GM12878 (cell line): ENCODE measurements around the gene RABEP1.

Experiments used
- CHD1 ChIP-seq: IDR thresholded peaks from 2 replicates; pipeline ENCODE4 v1.6.1; 2012; ENCODE audit warnings: low read depth, low read length, improper control_type of control experiment
- CHD2 ChIP-seq: IDR thresholded peaks from 2 replicates; pipeline ENCODE4 v1.6.1; 2011; ENCODE audit warnings: low read depth, low read length, improper control_type of control experiment, borderline replicate concordance
- CTCF ChIP-seq, 3 experiments: IDR thresholded peaks in 2 of 3; conservative IDR thresholded peaks in 1 of 3; 2 replicates each; pipeline ENCODE4 v1.5.1; 2011; ENCODE audit warnings: low read depth in 3 of 3, low read length in 3 of 3, mild to moderate bottlenecking in 3 of 3, control low read depth in 2 of 3, moderate library complexity in 2 of 3, inconsistent platforms in 1 of 3, mixed read lengths in 1 of 3; ENCODE audit not compliant: control insufficient read depth in 2 of 3, insufficient read depth in 1 of 3; ENCODE audit errors: extremely low read depth in 1 of 3
- EP300 ChIP-seq, 2 experiments: fragments of 150-350 bp in 1 of 2; IDR thresholded peaks; 2 replicates each; pipeline ENCODE4 v1.6.1; 2011 to 2012; ENCODE audit warnings: low read depth in 2 of 2, low read length in 2 of 2, borderline replicate concordance in 1 of 2, improper control_type of control experiment in 1 of 2, inconsistent platforms in 1 of 2; ENCODE audit not compliant: control insufficient read depth in 1 of 2
- JUNB ChIP-seq: IDR thresholded peaks from 2 replicates; pipeline ENCODE4 v1.6.1; 2016; ENCODE audit warnings: antibody characterized with exemption, mild to moderate bottlenecking
- TF ChIP-seq, protein P1 (sequence below): fragments of 150-350 bp; IDR thresholded peaks from 2 replicates; pipeline ENCODE4 v1.6.1; 2016; ENCODE audit warnings: low read depth, low read length
- TF ChIP-seq, protein P2 (sequence below): fragments of 450-650 bp; IDR thresholded peaks from 2 replicates; pipeline ENCODE4 v1.6.1; 2017; ENCODE audit warnings: mild to moderate bottlenecking, moderate library complexity

DNA sequence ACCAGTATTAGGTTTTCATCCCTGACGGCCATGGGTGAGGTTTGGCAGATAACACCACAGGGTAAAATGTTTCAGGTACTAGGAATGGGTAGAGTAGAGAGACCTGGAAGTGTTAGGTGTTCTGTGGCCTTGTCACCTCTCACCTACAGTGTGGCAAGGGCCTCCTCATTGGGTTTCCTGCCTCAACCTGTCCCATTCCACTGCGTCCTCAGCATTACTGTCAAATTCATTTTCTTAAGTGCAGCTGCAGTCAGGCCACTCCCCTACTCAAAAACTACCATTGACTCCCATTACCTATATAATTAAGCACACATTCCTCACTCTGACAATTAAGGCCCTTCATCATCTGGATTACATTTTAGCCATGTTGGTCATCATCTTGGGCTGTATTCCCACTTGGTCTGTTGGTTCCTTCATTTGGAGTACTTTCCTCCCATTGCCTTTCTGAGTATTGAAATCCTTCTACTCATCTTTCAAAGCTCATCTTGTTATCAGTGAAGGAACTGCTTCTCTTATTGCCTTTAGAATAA lies 72.9 kb downstream of the RABEP1 start:
- TF ChIP-seq CTCF (IDR thresholded peaks at IDR 0.05 in 2 of 3, conservative IDR thresholded peaks at IDR 0.05 in 1 of 3; ENCODE audit: control insufficient read depth in 2 of 3, extremely low read depth in 1 of 3, insufficient read depth in 1 of 3, low read depth in 3 of 3, low read length in 3 of 3) = no peak
- TF ChIP-seq, protein P1, sequence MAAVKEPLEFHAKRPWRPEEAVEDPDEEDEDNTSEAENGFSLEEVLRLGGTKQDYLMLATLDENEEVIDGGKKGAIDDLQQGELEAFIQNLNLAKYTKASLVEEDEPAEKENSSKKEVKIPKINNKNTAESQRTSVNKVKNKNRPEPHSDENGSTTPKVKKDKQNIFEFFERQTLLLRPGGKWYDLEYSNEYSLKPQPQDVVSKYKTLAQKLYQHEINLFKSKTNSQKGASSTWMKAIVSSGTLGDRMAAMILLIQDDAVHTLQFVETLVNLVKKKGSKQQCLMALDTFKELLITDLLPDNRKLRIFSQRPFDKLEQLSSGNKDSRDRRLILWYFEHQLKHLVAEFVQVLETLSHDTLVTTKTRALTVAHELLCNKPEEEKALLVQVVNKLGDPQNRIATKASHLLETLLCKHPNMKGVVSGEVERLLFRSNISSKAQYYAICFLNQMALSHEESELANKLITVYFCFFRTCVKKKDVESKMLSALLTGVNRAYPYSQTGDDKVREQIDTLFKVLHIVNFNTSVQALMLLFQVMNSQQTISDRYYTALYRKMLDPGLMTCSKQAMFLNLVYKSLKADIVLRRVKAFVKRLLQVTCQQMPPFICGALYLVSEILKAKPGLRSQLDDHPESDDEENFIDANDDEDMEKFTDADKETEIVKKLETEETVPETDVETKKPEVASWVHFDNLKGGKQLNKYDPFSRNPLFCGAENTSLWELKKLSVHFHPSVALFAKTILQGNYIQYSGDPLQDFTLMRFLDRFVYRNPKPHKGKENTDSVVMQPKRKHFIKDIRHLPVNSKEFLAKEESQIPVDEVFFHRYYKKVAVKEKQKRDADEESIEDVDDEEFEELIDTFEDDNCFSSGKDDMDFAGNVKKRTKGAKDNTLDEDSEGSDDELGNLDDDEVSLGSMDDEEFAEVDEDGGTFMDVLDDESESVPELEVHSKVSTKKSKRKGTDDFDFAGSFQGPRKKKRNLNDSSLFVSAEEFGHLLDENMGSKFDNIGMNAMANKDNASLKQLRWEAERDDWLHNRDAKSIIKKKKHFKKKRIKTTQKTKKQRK = no peak
- TF ChIP-seq JUNB = no peak
- TF ChIP-seq, protein P2, sequence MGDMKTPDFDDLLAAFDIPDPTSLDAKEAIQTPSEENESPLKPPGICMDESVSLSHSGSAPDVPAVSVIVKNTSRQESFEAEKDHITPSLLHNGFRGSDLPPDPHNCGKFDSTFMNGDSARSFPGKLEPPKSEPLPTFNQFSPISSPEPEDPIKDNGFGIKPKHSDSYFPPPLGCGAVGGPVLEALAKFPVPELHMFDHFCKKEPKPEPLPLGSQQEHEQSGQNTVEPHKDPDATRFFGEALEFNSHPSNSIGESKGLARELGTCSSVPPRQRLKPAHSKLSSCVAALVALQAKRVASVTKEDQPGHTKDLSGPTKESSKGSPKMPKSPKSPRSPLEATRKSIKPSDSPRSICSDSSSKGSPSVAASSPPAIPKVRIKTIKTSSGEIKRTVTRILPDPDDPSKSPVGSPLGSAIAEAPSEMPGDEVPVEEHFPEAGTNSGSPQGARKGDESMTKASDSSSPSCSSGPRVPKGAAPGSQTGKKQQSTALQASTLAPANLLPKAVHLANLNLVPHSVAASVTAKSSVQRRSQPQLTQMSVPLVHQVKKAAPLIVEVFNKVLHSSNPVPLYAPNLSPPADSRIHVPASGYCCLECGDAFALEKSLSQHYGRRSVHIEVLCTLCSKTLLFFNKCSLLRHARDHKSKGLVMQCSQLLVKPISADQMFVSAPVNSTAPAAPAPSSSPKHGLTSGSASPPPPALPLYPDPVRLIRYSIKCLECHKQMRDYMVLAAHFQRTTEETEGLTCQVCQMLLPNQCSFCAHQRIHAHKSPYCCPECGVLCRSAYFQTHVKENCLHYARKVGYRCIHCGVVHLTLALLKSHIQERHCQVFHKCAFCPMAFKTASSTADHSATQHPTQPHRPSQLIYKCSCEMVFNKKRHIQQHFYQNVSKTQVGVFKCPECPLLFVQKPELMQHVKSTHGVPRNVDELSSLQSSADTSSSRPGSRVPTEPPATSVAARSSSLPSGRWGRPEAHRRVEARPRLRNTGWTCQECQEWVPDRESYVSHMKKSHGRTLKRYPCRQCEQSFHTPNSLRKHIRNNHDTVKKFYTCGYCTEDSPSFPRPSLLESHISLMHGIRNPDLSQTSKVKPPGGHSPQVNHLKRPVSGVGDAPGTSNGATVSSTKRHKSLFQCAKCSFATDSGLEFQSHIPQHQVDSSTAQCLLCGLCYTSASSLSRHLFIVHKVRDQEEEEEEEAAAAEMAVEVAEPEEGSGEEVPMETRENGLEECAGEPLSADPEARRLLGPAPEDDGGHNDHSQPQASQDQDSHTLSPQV = no peak
- TF ChIP-seq EP300 (IDR thresholded peaks at IDR 0.05; ENCODE audit: borderline replicate concordance in 1 of 2, control insufficient read depth in 1 of 2, low read depth in 2 of 2, low read length in 2 of 2) = no peak
- no peak for TF ChIP-seq CHD1
- TF ChIP-seq CHD2 = no peak
